Liver (tissue), 3 donors: Measurements from ENCODE around the gene TMEM97.

ENCODE experiments used
- ATF3 ChIP-seq: IDR thresholded peaks from 2 replicates; pipeline ENCODE4 v1.6.1; 2016; ENCODE audit warnings: antibody characterized with exemption
- CTCF ChIP-seq: fragments of 150-350 bp; IDR thresholded peaks from 2 replicates; pipeline ENCODE4 v1.5.1; 2017; ENCODE audit warnings: improper control_type of control experiment, low read depth, low read length; ENCODE audit not compliant: missing input control
- JUND ChIP-seq, 2 donors: IDR thresholded peaks; 2 replicates each; pipeline ENCODE4 v1.6.1; 2016; ENCODE audit warnings: antibody characterized with exemption in 2 of 2
- MAX ChIP-seq: IDR thresholded peaks from 2 replicates; pipeline ENCODE4 v1.6.1; 2016; ENCODE audit warnings: antibody characterized with exemption
- REST ChIP-seq: IDR thresholded peaks from 2 replicates; pipeline ENCODE4 v1.6.1; 2016; ENCODE audit warnings: antibody characterized with exemption, mild to moderate bottlenecking
- RXRA ChIP-seq, 2 donors: IDR thresholded peaks; 2 replicates each; pipeline ENCODE4 v1.6.1; 2017 to 2018; ENCODE audit warnings: antibody characterized with exemption in 2 of 2, mild to moderate bottlenecking in 1 of 2
- SP1 ChIP-seq: IDR thresholded peaks from 2 replicates; pipeline ENCODE4 v1.6.1; 2018; ENCODE audit warnings: antibody characterized with exemption, mild to moderate bottlenecking
- TAF1 ChIP-seq: conservative IDR thresholded peaks from 2 replicates; pipeline ENCODE4 v1.6.1; 2016; ENCODE audit warnings: antibody characterized with exemption, mild to moderate bottlenecking
- ZBTB33 ChIP-seq: IDR thresholded peaks from 2 replicates; pipeline ENCODE4 v1.6.1; 2016; ENCODE audit warnings: antibody characterized with exemption
- donor health status: healthy.
- donor health status: healthy.

- TF ChIP-seq TAF1 = no peak
- no peak for TF ChIP-seq ZBTB33
- TF ChIP-seq MAX = no peak
- no peak for TF ChIP-seq CTCF
- TF ChIP-seq REST = no peak
- no peak for TF ChIP-seq RXRA (IDR thresholded peaks at IDR 0.05)
- TF ChIP-seq JUND (IDR thresholded peaks at IDR 0.05) = no peak
- TF ChIP-seq SP1 = no peak
- no peak for TF ChIP-seq ATF3
Measured at GRCh38 chr17:28333083-28333746, 14.2 kb downstream of the TMEM97 start.
